ENCODE data around the gene HIVEP2. TPM values are rescaled to one million over a fixed set of nuclear protein-coding genes. Genes with fewer than 3 reads are reported as not detected.

HIVEP2 gene
- total RNA-seq, 1 donor from 2014 or later = 13.2 TPM

GRCh38 chr6:142946181-142946923 lies 1.4 kb upstream of the HIVEP2 start:
- peak; percentile 98 for DNase-seq (ENCODE audit: low spot score)

GRCh38 chr6:142945446-142946180 lies 637 bp upstream of the HIVEP2 start:
- DNase-seq (ENCODE audit: low spot score) = peak; percentile 90

- DNase-seq (ENCODE audit: low spot score) = peak; percentile 95
Measured at GRCh38 chr6:142944124-142945048, 590 bp downstream of the HIVEP2 start.

GRCh38 chr6:142943711-142944123 lies 1.3 kb downstream of the HIVEP2 start:
- DNase-seq (ENCODE audit: low spot score) = no peak

- no peak for DNase-seq (ENCODE audit: low spot score)
Measured at GRCh38 chr6:142942805-142943227, 2.2 kb downstream of the HIVEP2 start.

GRCh38 chr6:142942238-142942637 lies 2.7 kb downstream of the HIVEP2 start:
- DNase-seq (ENCODE audit: low spot score) = no peak

GRCh38 chr6:142941018-142941417 lies 4.0 kb downstream of the HIVEP2 start:
- DNase-seq (ENCODE audit: low spot score) = no peak

GRCh38 chr6:142940487-142940886 lies 4.5 kb downstream of the HIVEP2 start:
- DNase-seq (ENCODE audit: low spot score) = no peak

GRCh38 chr6:142938510-142938909 lies 6.5 kb downstream of the HIVEP2 start:
- DNase-seq (ENCODE audit: low spot score) = no peak

- no peak for DNase-seq (ENCODE audit: low spot score)
Measured at GRCh38 chr6:142937986-142938385, 7.0 kb downstream of the HIVEP2 start.

GRCh38 chr6:142935553-142936517 lies 9.1 kb downstream of the HIVEP2 start:
- no peak for DNase-seq (ENCODE audit: low spot score)

- no peak for DNase-seq (ENCODE audit: low spot score)
Measured at GRCh38 chr6:142934599-142934998, 10.4 kb downstream of the HIVEP2 start.

- no peak for DNase-seq (ENCODE audit: low spot score)
Measured at GRCh38 chr6:142934106-142934505, 10.9 kb downstream of the HIVEP2 start.

- DNase-seq (ENCODE audit: low spot score) = no peak
Measured at GRCh38 chr6:142933701-142934100, 11.3 kb downstream of the HIVEP2 start.

GRCh38 chr6:142932889-142933288 lies 12.1 kb downstream of the HIVEP2 start:
- no peak for DNase-seq (ENCODE audit: low spot score)

GRCh38 chr6:142929751-142930358 lies 15.1 kb downstream of the HIVEP2 start:
- no peak for DNase-seq (ENCODE audit: low spot score)

- DNase-seq (ENCODE audit: low spot score) = no peak
Measured at GRCh38 chr6:142927904-142928303, 17.1 kb downstream of the HIVEP2 start.

- no peak for DNase-seq (ENCODE audit: low spot score)
Measured at GRCh38 chr6:142927271-142927580, 17.8 kb downstream of the HIVEP2 start.

- peak; percentile 93 for DNase-seq (ENCODE audit: low spot score)
Measured at GRCh38 chr6:142926494-142927270, 18.3 kb downstream of the HIVEP2 start.

Data from mesenteric fat pad (tissue), 1 donor.